ENCODE measurements around the gene SLC17A1.

DNA sequence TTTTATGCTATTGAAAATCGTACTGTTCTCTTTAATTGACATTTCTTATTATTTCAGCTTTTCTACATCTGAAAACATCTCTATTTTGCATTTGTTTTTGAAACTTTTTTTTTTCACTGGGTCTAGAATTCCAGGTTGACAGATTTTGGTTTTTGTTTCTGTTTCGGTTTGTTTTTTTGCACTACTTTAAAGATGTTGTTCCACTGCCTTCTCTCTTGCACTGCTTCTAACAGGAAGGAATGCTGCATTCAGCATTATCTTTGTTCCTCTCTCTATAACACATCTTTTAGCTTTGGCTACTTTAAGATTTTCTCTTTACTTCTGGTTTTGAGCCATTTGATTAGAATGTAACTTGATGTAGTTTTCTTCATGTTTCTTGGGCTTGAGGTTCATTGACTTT lies 20.1 kb upstream of the SLC17A1 start:
- TF ChIP-seq, protein P1, sequence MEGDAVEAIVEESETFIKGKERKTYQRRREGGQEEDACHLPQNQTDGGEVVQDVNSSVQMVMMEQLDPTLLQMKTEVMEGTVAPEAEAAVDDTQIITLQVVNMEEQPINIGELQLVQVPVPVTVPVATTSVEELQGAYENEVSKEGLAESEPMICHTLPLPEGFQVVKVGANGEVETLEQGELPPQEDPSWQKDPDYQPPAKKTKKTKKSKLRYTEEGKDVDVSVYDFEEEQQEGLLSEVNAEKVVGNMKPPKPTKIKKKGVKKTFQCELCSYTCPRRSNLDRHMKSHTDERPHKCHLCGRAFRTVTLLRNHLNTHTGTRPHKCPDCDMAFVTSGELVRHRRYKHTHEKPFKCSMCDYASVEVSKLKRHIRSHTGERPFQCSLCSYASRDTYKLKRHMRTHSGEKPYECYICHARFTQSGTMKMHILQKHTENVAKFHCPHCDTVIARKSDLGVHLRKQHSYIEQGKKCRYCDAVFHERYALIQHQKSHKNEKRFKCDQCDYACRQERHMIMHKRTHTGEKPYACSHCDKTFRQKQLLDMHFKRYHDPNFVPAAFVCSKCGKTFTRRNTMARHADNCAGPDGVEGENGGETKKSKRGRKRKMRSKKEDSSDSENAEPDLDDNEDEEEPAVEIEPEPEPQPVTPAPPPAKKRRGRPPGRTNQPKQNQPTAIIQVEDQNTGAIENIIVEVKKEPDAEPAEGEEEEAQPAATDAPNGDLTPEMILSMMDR (IDR thresholded peaks at IDR 0.05) = no peak
- TF ChIP-seq POLR2A (IDR thresholded peaks at IDR 0.05) (no peak), POLR2AphosphoS5 (IDR thresholded peaks at IDR 0.05) (no peak)
